HG03097 (cell line): ENCODE measurements around the gene SLC25A40.
A peak's percentile ranks its signal among the peaks of the same experiment; 100 is the strongest.
"Not testable (repeated sequence)": the region's sequence is repeated elsewhere in the genome, so short reads cannot be mapped to it uniquely, and the experiment has no call there.

Experiments used
- ATAC-seq: cut with Tn5 transposase; IDR thresholded peaks from one replicate; pipeline ENCODE4 v1.9.1; 2021; ENCODE audit not compliant: unreplicated experiment, low FRiP score

Gene SLC25A40

GRCh38 chr7:87876040-87876868 is at the start of gene SLC25A40, which contains the start of gene DBF4:
SLC25A40 (minus strand) TSS chr7:87876360; CDS start chr7:87858727, 17,633 bp downstream.
DBF4 (plus strand) TSS chr7:87876493; CDS start chr7:87876733, 240 bp downstream.
- ATAC-seq, result peak; percentile 91

- not testable (repeated sequence) for ATAC-seq
Observed at GRCh38 chr7:87922759-87923395, 46.7 kb upstream of the SLC25A40 start.

GRCh38 chr7:87920578-87920977 is 44.4 kb upstream of the SLC25A40 start:
- ATAC-seq, result no peak

GRCh38 chr7:87919875-87920274 is 43.7 kb upstream of the SLC25A40 start:
- ATAC-seq, result no peak

GRCh38 chr7:87918740-87919139 is 42.6 kb upstream of the SLC25A40 start:
- no peak for ATAC-seq

- ATAC-seq, result no peak
Observed at GRCh38 chr7:87912121-87912520, 36.0 kb upstream of the SLC25A40 start.

- not testable (repeated sequence) for ATAC-seq
Observed at GRCh38 chr7:87908814-87909213, 32.7 kb upstream of the SLC25A40 start.

- ATAC-seq, result not testable (repeated sequence)
Observed at GRCh38 chr7:87907136-87907906, 31.2 kb upstream of the SLC25A40 start.

- ATAC-seq, result no peak
Observed at GRCh38 chr7:87899255-87899654, 23.1 kb upstream of the SLC25A40 start.

GRCh38 chr7:87895363-87895762 is 19.2 kb upstream of the SLC25A40 start:
- no peak for ATAC-seq

- no peak for ATAC-seq
Observed at GRCh38 chr7:87886875-87887274, 10.7 kb upstream of the SLC25A40 start.

- no peak for ATAC-seq
Observed at GRCh38 chr7:87885018-87885417, 8.9 kb upstream of the SLC25A40 start.

- no peak for ATAC-seq
Observed at GRCh38 chr7:87882151-87882937, 6.2 kb upstream of the SLC25A40 start.

GRCh38 chr7:87878208-87878735 is 2.1 kb upstream of the SLC25A40 start:
- no peak for ATAC-seq

GRCh38 chr7:87877366-87878040 is 1.3 kb upstream of the SLC25A40 start:
- no peak for ATAC-seq

- no peak for ATAC-seq
Observed at GRCh38 chr7:87876869-87877234, 692 bp upstream of the SLC25A40 start.

GRCh38 chr7:87875151-87876039 is 765 bp downstream of the SLC25A40 start:
- peak; percentile 22 for ATAC-seq

- ATAC-seq, result no peak
Observed at GRCh38 chr7:87874066-87874465, 2.1 kb downstream of the SLC25A40 start.

GRCh38 chr7:87873328-87873727 is 2.8 kb downstream of the SLC25A40 start:
- not testable (repeated sequence) for ATAC-seq
